Smooth muscle cell (in vitro differentiated cells): ENCODE data around the gene ASB10. TPM values are rescaled to one million over a fixed set of nuclear protein-coding genes. Genes with fewer than 3 reads are reported as not detected.

Experiments
- DNase-seq: peaks from one replicate; lab custom pipeline; 2025; ENCODE audit not compliant: unreplicated experiment; lab: John Stamatoyannopoulos, UW
- H2AFZ ChIP-seq: fragments of 200-600 bp; sonication (generic); 2 replicates; pipeline ENCODE4 v1.6.0; 2016; ENCODE audit warnings: antibody characterized with exemption, low read depth, mild to moderate bottlenecking
- H3F3A ChIP-seq: fragments of 200-600 bp; sonication (generic); 2 replicates; pipeline ENCODE4 v1.6.0; 2017; ENCODE audit warnings: antibody characterized with exemption, low read depth
- H3K27ac ChIP-seq: fragments of 200-600 bp; sonication (generic); 2 replicates; pipeline ENCODE4 v1.5.1; 2016; ENCODE audit warnings: low read depth, mild to moderate bottlenecking
- H3K27me3 ChIP-seq: fragments of 200-600 bp; sonication (generic); 2 replicates; pipeline ENCODE4 v1.6.1; 2016; ENCODE audit warnings: low read depth, mild to moderate bottlenecking
- H3K36me3 ChIP-seq: fragments of 200-600 bp; sonication (generic); 2 replicates; pipeline ENCODE4 v1.5.1; 2016; ENCODE audit warnings: low read depth
- H3K4me1 ChIP-seq: fragments of 200-600 bp; sonication (generic); 2 replicates; pipeline ENCODE4 v1.5.1; 2016; ENCODE audit warnings: low read depth
- H3K4me2 ChIP-seq: fragments of 200-600 bp; sonication (generic); 2 replicates; pipeline ENCODE4 v1.6.0; 2016; ENCODE audit warnings: mild to moderate bottlenecking
- H3K4me3 ChIP-seq: fragments of 200-600 bp; sonication (generic); 2 replicates; pipeline ENCODE4 v1.5.1; 2016; ENCODE audit warnings: mild to moderate bottlenecking
- H3K79me2 ChIP-seq: fragments of 200-600 bp; sonication (generic); 2 replicates; pipeline ENCODE4 v1.6.0; 2016; ENCODE audit warnings: low read depth, mild to moderate bottlenecking
- H3K9ac ChIP-seq: fragments of 200-600 bp; sonication (generic); 2 replicates; pipeline ENCODE4 v1.6.0; 2016; ENCODE audit warnings: low read depth
- H3K9me3 ChIP-seq: fragments of 200-600 bp; sonication (generic); replicated peaks from 2 replicates; pipeline ENCODE4 v1.5.1; 2016; ENCODE audit warnings: low read depth
- H4K20me1 ChIP-seq: fragments of 200-600 bp; sonication (generic); 2 replicates; pipeline ENCODE4 v1.6.0; 2016; ENCODE audit warnings: low read depth
- CTCF ChIP-seq: fragments of 200-600 bp; sonication (generic); IDR thresholded peaks from 2 replicates; pipeline ENCODE4 v1.5.1; 2017; ENCODE audit warnings: borderline replicate concordance, mild to moderate bottlenecking, antibody characterized with exemption; ENCODE audit not compliant: insufficient read depth, poor library complexity, severe bottlenecking
- WGBS: methylation state at CpG from one replicate; pipeline ENCODE4 v1.1.7; 2016; ENCODE audit warnings: low lambda C conversion rate; 5-methylcytosine and 5-hydroxymethylcytosine counted together
- polyA plus RNA-seq: library from polyadenylated mRNA; unstranded; fragments of >200 nt; fragmentation: Nextera tagmentation; extraction: Ambion mirVana; gene quantifications from 2 replicates; pipeline ENCODE4 v1.2.1, GENCODE V29; 2016
- total RNA-seq: library from RNA; depleted of rRNA; stranded (reverse); fragments of >200 nt; gene quantifications from 2 replicates; pipeline ENCODE4 v1.2.3, GENCODE V29; 2014

ASB10 gene
- total and polyA plus RNA-seq, 2 experiments from 2014 or later, result not detected

GRCh38 chr7:151205730-151206129 lies 18.7 kb upstream of the ASB10 start:
- Histone ChIP-seq H3K9ac (no peak overlapping the region), H3K9me3 (no peaks in the 10 kb centered on the region), H3F3A (no peaks in the 10 kb centered on the region), H3K4me1 (no peaks in the 10 kb centered on the region), H3K79me2 (no peaks in the 10 kb centered on the region), H3K36me3 (no peaks in the 10 kb centered on the region), H2AFZ (no peak overlapping the region), H3K4me3 (no peak overlapping the region), H3K4me2 (no peak overlapping the region), H4K20me1 (no peaks in the 10 kb centered on the region), H3K27ac (no peak overlapping the region), H3K27me3 (peaks cover 6% of the 10 kb centered on the region)
- 80% methylated on average over 6 of the region's 6 CpGs for WGBS
- no peak for TF ChIP-seq CTCF
- no peak for DNase-seq

- Histone ChIP-seq H3K4me1 (no peaks in the 10 kb centered on the region), H3K79me2 (no peaks in the 10 kb centered on the region), H3K4me3 (no peak overlapping the region), H3K27me3 (peaks cover 6% of the 10 kb centered on the region), H3K9ac (no peak overlapping the region), H4K20me1 (no peaks in the 10 kb centered on the region), H3F3A (no peaks in the 10 kb centered on the region), H2AFZ (no peak overlapping the region), H3K9me3 (no peaks in the 10 kb centered on the region), H3K36me3 (no peaks in the 10 kb centered on the region), H3K27ac (no peak overlapping the region), H3K4me2 (no peak overlapping the region)
- no peak for TF ChIP-seq CTCF
- DNase-seq, result no peak
- WGBS, result 91% methylated on average over 46 of the region's 48 CpGs
These were observed 17.5 kb upstream of the ASB10 start for GRCh38 chr7:151204383-151205032.

GRCh38 chr7:151202836-151203235 lies 15.8 kb upstream of the ASB10 start:
- Histone ChIP-seq H3F3A (no peaks in the 10 kb centered on the region), H2AFZ (no peak overlapping the region), H3K27me3 (peaks cover 6% of the 10 kb centered on the region), H3K4me2 (no peak overlapping the region), H3K9me3 (no peaks in the 10 kb centered on the region), H3K36me3 (no peaks in the 10 kb centered on the region), H3K9ac (no peak overlapping the region), H3K4me3 (no peak overlapping the region), H4K20me1 (no peaks in the 10 kb centered on the region), H3K4me1 (no peaks in the 10 kb centered on the region), H3K27ac (no peak overlapping the region), H3K79me2 (no peaks in the 10 kb centered on the region)
- DNase-seq, result no peak
- no peak for TF ChIP-seq CTCF
- WGBS, result 98% methylated on average over 9 of the region's 9 CpGs

GRCh38 chr7:151201751-151202150 lies 14.7 kb upstream of the ASB10 start:
- H3K36me3 ChIP-seq, result no peaks in the 10 kb centered on the region
- H2AFZ ChIP-seq, result no peak overlapping the region
- TF ChIP-seq CTCF, result no peak
- no peaks in the 10 kb centered on the region for H3K9me3 ChIP-seq
- H3K4me2 ChIP-seq, result no peak overlapping the region
- no peaks in the 10 kb centered on the region for H3K4me1 ChIP-seq
- no peak for DNase-seq
- H3K27me3 ChIP-seq, result peaks cover 12% of the 10 kb centered on the region
- WGBS, result 94% methylated on average over 4 of the region's 4 CpGs
- no peak overlapping the region for H3K4me3 ChIP-seq
- H4K20me1 ChIP-seq, result no peaks in the 10 kb centered on the region
- H3K79me2 ChIP-seq, result no peaks in the 10 kb centered on the region
- H3K27ac ChIP-seq, result no peak overlapping the region
- no peaks in the 10 kb centered on the region for H3F3A ChIP-seq
- no peak overlapping the region for H3K9ac ChIP-seq
